ENCODE measurements around the gene RAVER2. TPM values are rescaled to one million over a fixed set of nuclear protein-coding genes. Genes with fewer than 3 reads are reported as not detected.

The RAVER2 gene
- polyA plus RNA-seq, 2 of the 4 experiments (the other 2 are of a cell fraction) = 6.2 to 17.2 TPM

GRCh38 chr1:64838486-64838885 is 93.6 kb downstream of the RAVER2 start:
- no peak overlapping the region for H3K27ac ChIP-seq
- DNase-seq (ENCODE audit: low read depth in 1 of 2, low spot score in 1 of 2) (no peak), FAIRE-seq (no peak), ATAC-seq (no peak)
- WGBS (ENCODE audit: missing lambda C conversion rate) = 89% methylated on average over 6 of the region's 7 CpGs
- H3K4me2 ChIP-seq = no peak overlapping the region
- no peaks in the 10 kb centered on the region for H3K9me3 ChIP-seq
- H3K4me1 ChIP-seq = peaks cover 33% of the 10 kb centered on the region
- TF ChIP-seq BHLHE40 (IDR thresholded peaks at IDR 0.05; ENCODE audit: low read depth, low read length) = no peak
- TF ChIP-seq SREBF2 (IDR thresholded peaks at IDR 0.05) = no peak
- no peak for TF ChIP-seq JUN (IDR thresholded peaks at IDR 0.05)
- no peak for TF ChIP-seq TP53 (CRISPR knock-in tag; IDR thresholded peaks at IDR 0.05)
- TF ChIP-seq NFE2L2 (conservative IDR thresholded peaks at IDR 0.05; ENCODE audit: low read length) = no peak
- no peak for TF ChIP-seq CHD2 (IDR thresholded peaks at IDR 0.05; ENCODE audit: low read length, partially characterized antibody)
- TF ChIP-seq FOSL2 (IDR thresholded peaks at IDR 0.05) = no peak
- no peak for TF ChIP-seq FOSL2 (CRISPR knock-in tag; IDR thresholded peaks at IDR 0.05)
- TF ChIP-seq E2F6 (IDR thresholded peaks at IDR 0.05; ENCODE audit: borderline replicate concordance, low read depth) = no peak
- no peak for TF ChIP-seq CBX8 (IDR thresholded peaks at IDR 0.05)
- no peak for TF ChIP-seq HOXA7 (CRISPR knock-in tag; IDR thresholded peaks at IDR 0.05)
- no peak for TF ChIP-seq PHF8 (IDR thresholded peaks at IDR 0.05; ENCODE audit: borderline replicate concordance, low read depth)
- no peak for TF ChIP-seq ZC3H11A (IDR thresholded peaks at IDR 0.05)
- TF ChIP-seq FOSB (CRISPR knock-in tag; IDR thresholded peaks at IDR 0.05) = no peak
- no peak for TF ChIP-seq FOXS1 (CRISPR knock-in tag; IDR thresholded peaks at IDR 0.05)
- no peak for TF ChIP-seq ELK1 (IDR thresholded peaks at IDR 0.05; ENCODE audit: low read depth, low read length)
- no peak for TF ChIP-seq CHD4 (IDR thresholded peaks at IDR 0.05; ENCODE audit: borderline replicate concordance)
- TF ChIP-seq EP300 (IDR thresholded peaks at IDR 0.05) = no peak
- no peak for TF ChIP-seq EHMT2 (IDR thresholded peaks at IDR 0.05; ENCODE audit: low read depth)
- TF ChIP-seq MAX (IDR thresholded peaks at IDR 0.05) = no peak
- CTCF ChIA-PET = interaction anchor here (0.6 to 1.1 kb wide), 3 partner anchors 11 to 15 kb away, joined by 3 read pairs; no protein-coding TSS in a partner anchor
- H3K4me3 ChIP-seq = no peak overlapping the region
- POLR2A ChIA-PET = no interaction called here

- Histone ChIP-seq H3K4me2 (no peak overlapping the region), H3K9me3 (no peaks in the 10 kb centered on the region), H3K27ac (no peak overlapping the region), H3K4me1 (peaks cover 31% of the 10 kb centered on the region), H3K4me3 (no peak overlapping the region)
- no peak for FAIRE-seq
- TF ChIP-seq HES2 (IDR thresholded peaks at IDR 0.05) (no peak), CBX2 (IDR thresholded peaks at IDR 0.05; ENCODE audit: borderline replicate concordance, low read depth) (no peak), JUN (IDR thresholded peaks at IDR 0.05) (no peak), FOXS1 (CRISPR knock-in tag; IDR thresholded peaks at IDR 0.05) (no peak), EHF (CRISPR knock-in tag; IDR thresholded peaks at IDR 0.05) (no peak), ZFP36 (IDR thresholded peaks at IDR 0.05; ENCODE audit: borderline replicate concordance, partially characterized antibody) (no peak), JUNB (IDR thresholded peaks at IDR 0.05) (no peak), POLR2A (IDR thresholded peaks at IDR 0.05; ENCODE audit: low read length) (no peak), RAD21 (conservative IDR thresholded peaks at IDR 0.05 in 1 of 2, IDR thresholded peaks at IDR 0.05 in 1 of 2) (no peak), EHMT2 (IDR thresholded peaks at IDR 0.05; ENCODE audit: low read depth) (no peak)
- POLR2A ChIA-PET = no interaction called here
- ATAC-seq = no peak
- WGBS (ENCODE audit: missing lambda C conversion rate) = 96% methylated on average over 5 of the region's 5 CpGs
- no peak for DNase-seq (ENCODE audit: low read depth in 1 of 2, low spot score in 1 of 2)
- CTCF ChIA-PET = interaction anchor here (1.1 to 2.0 kb wide), 3 partner anchors 12 to 14 kb away, joined by 3 to 6 read pairs (median 3); no protein-coding TSS in a partner anchor
These were observed 94.4 kb downstream of the RAVER2 start for GRCh38 chr1:64839261-64839660.

Measured in A549 (cell line).